ENCODE measurements around the gene RAB40C.

The RAB40C gene

DNA sequence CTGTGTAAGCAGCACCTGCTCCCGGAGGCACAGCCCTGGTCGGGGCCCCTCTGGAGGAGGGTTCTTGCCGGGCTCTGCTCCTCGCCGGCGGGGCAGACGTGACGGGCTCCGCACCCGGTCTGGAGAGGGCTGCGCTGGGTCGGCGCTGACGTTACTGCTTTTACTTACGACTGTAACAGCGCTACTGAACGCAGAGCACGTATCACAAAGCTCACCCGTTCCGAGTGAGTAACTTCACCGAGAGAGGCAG, 1.3 kb upstream of the RAB40C start:
- H3K4me1 ChIP-seq (ENCODE audit: control insufficient read depth, low read depth, low read length) = peaks cover 5% of the 10 kb centered on the region
- H3K36me3 ChIP-seq (ENCODE audit: control insufficient read depth, low read depth, low read length) = peaks cover 5% of the 10 kb centered on the region
- H3K27ac ChIP-seq (ENCODE audit: low read length) = peak overlapping the region; percentile 41

GRCh38 chr16:588889-589657, 793 bp upstream of the RAB40C start:
- Histone ChIP-seq H3K27me3 (ENCODE audit: control insufficient read depth, insufficient read depth, low read length) (peaks cover 44% of the 10 kb centered on the region), H3K4me3 (ENCODE audit: low read length) (peak overlapping the region; percentile 86), H3K9ac (ENCODE audit: low read length) (peak overlapping the region; percentile 89), H3K9me3 (ENCODE audit: control insufficient read depth, low read depth, low read length) (no peaks in the 10 kb centered on the region), H3K27ac (ENCODE audit: low read length) (peak overlapping the region; percentile 94), H3K4me1 (ENCODE audit: control insufficient read depth, low read depth, low read length) (peaks cover under 1% of the 10 kb centered on the region), H3K36me3 (ENCODE audit: control insufficient read depth, low read depth, low read length) (peaks cover 5% of the 10 kb centered on the region)

More for the DNA sequence above, 1.3 kb upstream of the RAB40C start:
- peak overlapping the region; percentile 86 for H3K4me3 ChIP-seq (ENCODE audit: low read length)
- H3K9me3 ChIP-seq (ENCODE audit: control insufficient read depth, low read depth, low read length) = no peaks in the 10 kb centered on the region
- H3K9ac ChIP-seq (ENCODE audit: low read length) = peak overlapping the region; percentile 89
- peaks cover 44% of the 10 kb centered on the region for H3K27me3 ChIP-seq (ENCODE audit: control insufficient read depth, insufficient read depth, low read length)

- Histone ChIP-seq H3K4me3 (ENCODE audit: low read length) (peak overlapping the region; percentile 65), H3K27me3 (ENCODE audit: control insufficient read depth, insufficient read depth, low read length) (peaks cover 42% of the 10 kb centered on the region), H3K4me1 (ENCODE audit: control insufficient read depth, low read depth, low read length) (no peaks in the 10 kb centered on the region), H3K27ac (ENCODE audit: low read length) (no peak overlapping the region), H3K9ac (ENCODE audit: low read length) (no peak overlapping the region), H3K36me3 (ENCODE audit: control insufficient read depth, low read depth, low read length) (peaks cover 5% of the 10 kb centered on the region), H3K9me3 (ENCODE audit: control insufficient read depth, low read depth, low read length) (no peaks in the 10 kb centered on the region)
These were observed 435 bp downstream of the RAB40C start for GRCh38 chr16:590188-590814.

GRCh38 chr16:590815-591200, 942 bp downstream of the RAB40C start:
- no peaks in the 10 kb centered on the region for H3K9me3 ChIP-seq (ENCODE audit: control insufficient read depth, low read depth, low read length)
- no peaks in the 10 kb centered on the region for H3K4me1 ChIP-seq (ENCODE audit: control insufficient read depth, low read depth, low read length)
- peak overlapping the region; percentile 65 for H3K4me3 ChIP-seq (ENCODE audit: low read length)
- peaks cover 5% of the 10 kb centered on the region for H3K36me3 ChIP-seq (ENCODE audit: control insufficient read depth, low read depth, low read length)
- peaks cover 37% of the 10 kb centered on the region for H3K27me3 ChIP-seq (ENCODE audit: control insufficient read depth, insufficient read depth, low read length)
- H3K27ac ChIP-seq (ENCODE audit: low read length) = no peak overlapping the region
- no peak overlapping the region for H3K9ac ChIP-seq (ENCODE audit: low read length)

GRCh38 chr16:591231-591630, 1.4 kb downstream of the RAB40C start:
- peaks cover 5% of the 10 kb centered on the region for H3K36me3 ChIP-seq (ENCODE audit: control insufficient read depth, low read depth, low read length)
- no peaks in the 10 kb centered on the region for H3K4me1 ChIP-seq (ENCODE audit: control insufficient read depth, low read depth, low read length)
- no peak overlapping the region for H3K9ac ChIP-seq (ENCODE audit: low read length)
- H3K4me3 ChIP-seq (ENCODE audit: low read length) = no peak overlapping the region
- peaks cover 33% of the 10 kb centered on the region for H3K27me3 ChIP-seq (ENCODE audit: control insufficient read depth, insufficient read depth, low read length)
- no peaks in the 10 kb centered on the region for H3K9me3 ChIP-seq (ENCODE audit: control insufficient read depth, low read depth, low read length)
- H3K27ac ChIP-seq (ENCODE audit: low read length) = no peak overlapping the region

GRCh38 chr16:591892-592517, 2.1 kb downstream of the RAB40C start:
- no peak overlapping the region for H3K4me3 ChIP-seq (ENCODE audit: low read length)
- H3K36me3 ChIP-seq (ENCODE audit: control insufficient read depth, low read depth, low read length) = peaks cover 5% of the 10 kb centered on the region
- H3K9ac ChIP-seq (ENCODE audit: low read length) = no peak overlapping the region
- H3K27ac ChIP-seq (ENCODE audit: low read length) = no peak overlapping the region
- H3K4me1 ChIP-seq (ENCODE audit: control insufficient read depth, low read depth, low read length) = no peaks in the 10 kb centered on the region
- H3K9me3 ChIP-seq (ENCODE audit: control insufficient read depth, low read depth, low read length) = no peaks in the 10 kb centered on the region
- H3K27me3 ChIP-seq (ENCODE audit: control insufficient read depth, insufficient read depth, low read length) = peaks cover 25% of the 10 kb centered on the region

DNA sequence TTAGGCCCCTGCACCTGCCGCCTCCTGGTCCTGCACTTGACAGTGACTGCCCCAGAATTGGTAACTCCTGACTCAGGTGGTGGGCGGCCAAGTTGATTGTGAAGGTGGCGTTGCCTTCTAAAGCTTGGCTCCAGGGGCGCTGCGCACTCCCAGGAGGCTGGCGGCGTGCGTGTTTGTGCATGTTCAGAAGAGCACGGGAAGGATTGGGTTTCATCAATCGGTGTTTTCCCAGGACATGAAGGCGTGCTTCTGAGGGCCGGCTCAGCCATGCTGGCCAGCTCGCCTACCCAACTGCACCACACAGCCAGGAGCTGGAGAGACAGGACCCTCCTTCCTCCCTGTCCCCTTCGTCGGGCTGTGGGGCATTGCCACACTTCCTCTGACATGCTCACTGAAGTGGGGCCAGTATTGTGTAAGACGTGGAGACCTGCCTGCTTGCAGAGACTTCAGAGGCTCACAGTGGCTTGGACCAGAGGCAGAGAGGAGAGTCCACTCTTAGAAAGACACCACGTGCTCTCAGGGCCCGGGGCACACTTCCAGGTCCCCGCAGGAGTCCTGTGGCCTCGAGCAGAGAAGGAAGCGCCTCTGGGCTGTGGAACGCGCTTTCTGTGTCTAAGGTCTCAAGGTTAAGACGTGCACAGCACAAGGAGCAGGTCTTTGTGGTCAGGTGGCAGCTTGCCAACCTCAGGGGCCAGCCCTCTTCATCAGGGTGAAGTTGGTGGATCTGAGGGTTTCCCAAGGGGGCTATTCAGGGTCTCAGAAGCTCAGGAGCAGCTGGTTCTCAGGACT, 2.8 kb downstream of the RAB40C start:
- H3K9me3 ChIP-seq (ENCODE audit: control insufficient read depth, low read depth, low read length) = no peaks in the 10 kb centered on the region
- H3K36me3 ChIP-seq (ENCODE audit: control insufficient read depth, low read depth, low read length) = peaks cover 5% of the 10 kb centered on the region
- no peak overlapping the region for H3K4me3 ChIP-seq (ENCODE audit: low read length)
- no peaks in the 10 kb centered on the region for H3K4me1 ChIP-seq (ENCODE audit: control insufficient read depth, low read depth, low read length)
- no peak overlapping the region for H3K27ac ChIP-seq (ENCODE audit: low read length)
- H3K9ac ChIP-seq (ENCODE audit: low read length) = no peak overlapping the region
- peaks cover 18% of the 10 kb centered on the region for H3K27me3 ChIP-seq (ENCODE audit: control insufficient read depth, insufficient read depth, low read length)

DNA sequence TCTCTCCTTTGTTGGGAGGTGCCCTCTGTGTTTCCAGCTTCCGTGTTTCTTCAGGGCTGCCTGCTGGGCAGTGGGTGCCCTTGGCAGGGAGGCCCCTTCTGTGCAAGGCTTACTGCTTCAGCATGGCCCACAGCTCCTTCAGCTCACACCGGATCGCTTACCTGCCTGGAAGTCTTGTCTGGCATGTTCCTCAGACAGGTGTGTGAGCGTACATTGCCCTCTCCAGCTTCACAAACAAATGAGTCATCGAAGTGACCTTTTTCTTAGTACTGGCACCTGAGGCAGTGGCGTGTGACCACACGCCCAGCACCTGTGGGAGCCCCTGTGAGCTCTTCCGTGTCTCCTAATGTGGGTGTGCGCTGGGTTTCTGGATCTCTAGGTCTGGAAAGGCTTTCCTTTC, 3.5 kb downstream of the RAB40C start:
- no peak overlapping the region for H3K9ac ChIP-seq (ENCODE audit: low read length)
- H3K27ac ChIP-seq (ENCODE audit: low read length) = no peak overlapping the region

GRCh38 chr16:593807-594206, 3.9 kb downstream of the RAB40C start:
- peaks cover 17% of the 10 kb centered on the region for H3K27me3 ChIP-seq (ENCODE audit: control insufficient read depth, insufficient read depth, low read length)
- no peaks in the 10 kb centered on the region for H3K4me1 ChIP-seq (ENCODE audit: control insufficient read depth, low read depth, low read length)
- H3K4me3 ChIP-seq (ENCODE audit: low read length) = no peak overlapping the region
- no peak overlapping the region for H3K27ac ChIP-seq (ENCODE audit: low read length)
- no peaks in the 10 kb centered on the region for H3K9me3 ChIP-seq (ENCODE audit: control insufficient read depth, low read depth, low read length)
- no peak overlapping the region for H3K9ac ChIP-seq (ENCODE audit: low read length)
- peaks cover 5% of the 10 kb centered on the region for H3K36me3 ChIP-seq (ENCODE audit: control insufficient read depth, low read depth, low read length)

More for the DNA sequence above, 3.5 kb downstream of the RAB40C start:
- Histone ChIP-seq H3K9me3 (ENCODE audit: control insufficient read depth, low read depth, low read length) (no peaks in the 10 kb centered on the region), H3K4me3 (ENCODE audit: low read length) (no peak overlapping the region), H3K27me3 (ENCODE audit: control insufficient read depth, insufficient read depth, low read length) (peaks cover 17% of the 10 kb centered on the region), H3K36me3 (ENCODE audit: control insufficient read depth, low read depth, low read length) (peaks cover 5% of the 10 kb centered on the region), H3K4me1 (ENCODE audit: control insufficient read depth, low read depth, low read length) (no peaks in the 10 kb centered on the region)

GRCh38 chr16:595094-595528, 5.2 kb downstream of the RAB40C start:
- no peaks in the 10 kb centered on the region for H3K9me3 ChIP-seq (ENCODE audit: control insufficient read depth, low read depth, low read length)
- H3K4me1 ChIP-seq (ENCODE audit: control insufficient read depth, low read depth, low read length) = no peaks in the 10 kb centered on the region
- H3K4me3 ChIP-seq (ENCODE audit: low read length) = no peak overlapping the region
- peaks cover 5% of the 10 kb centered on the region for H3K36me3 ChIP-seq (ENCODE audit: control insufficient read depth, low read depth, low read length)
- H3K27me3 ChIP-seq (ENCODE audit: control insufficient read depth, insufficient read depth, low read length) = peaks cover 17% of the 10 kb centered on the region
- H3K9ac ChIP-seq (ENCODE audit: low read length) = no peak overlapping the region
- no peak overlapping the region for H3K27ac ChIP-seq (ENCODE audit: low read length)

- Histone ChIP-seq H3K4me3 (ENCODE audit: low read length) (no peak overlapping the region), H3K27ac (ENCODE audit: low read length) (no peak overlapping the region), H3K9me3 (ENCODE audit: control insufficient read depth, low read depth, low read length) (no peaks in the 10 kb centered on the region), H3K27me3 (ENCODE audit: control insufficient read depth, insufficient read depth, low read length) (peaks cover 9% of the 10 kb centered on the region), H3K4me1 (ENCODE audit: control insufficient read depth, low read depth, low read length) (no peaks in the 10 kb centered on the region), H3K9ac (ENCODE audit: low read length) (no peak overlapping the region), H3K36me3 (ENCODE audit: control insufficient read depth, low read depth, low read length) (peaks cover 5% of the 10 kb centered on the region)
These were observed 6.3 kb downstream of the RAB40C start for GRCh38 chr16:595942-596735.
